Transverse colon (tissue), 4 donors: ENCODE measurements around the gene G6PC1. TPM values are rescaled to one million over a fixed set of nuclear protein-coding genes. Genes with fewer than 3 reads are reported as not detected.

Source experiments
- DNase-seq: peaks from one replicate; pipeline ENCODE4 v3.0.0-alpha.2; 2019
- H3K27ac ChIP-seq, 4 donors: fragments of 200-600 bp; sonication (generic); 2 replicates each; pipeline ENCODE4 v1.5.1; 2016 to 2018; ENCODE audit warnings: inconsistent platforms in 4 of 4
- H3K27me3 ChIP-seq: fragments of 200-600 bp; sonication (generic); 2 replicates; pipeline ENCODE4 v1.5.1; 2017; ENCODE audit warnings: inconsistent platforms
- H3K36me3 ChIP-seq, 4 donors: fragments of 200-600 bp; sonication (generic); 2 replicates each; pipeline ENCODE4 v1.5.1; 2017 to 2019; ENCODE audit warnings: inconsistent platforms in 4 of 4
- H3K4me1 ChIP-seq, 4 donors: fragments of 200-600 bp; sonication (generic); 2 replicates each; pipeline ENCODE4 v1.5.1; 2017 to 2020; ENCODE audit warnings: inconsistent platforms in 4 of 4
- H3K4me3 ChIP-seq, 4 donors: fragments of 200-600 bp; sonication (generic); 1 replicate in 1 of 4; 2 replicates in 3 of 4; pipeline versions ENCODE4 v1.5.1 to v1.6.1; 2017 to 2019; ENCODE audit warnings: inconsistent platforms in 4 of 4
- H3K9me3 ChIP-seq, 2 donors: fragments of 200-600 bp; sonication (generic); 2 replicates each; pipeline ENCODE4 v1.5.1; 2017 to 2019; ENCODE audit warnings: inconsistent platforms in 2 of 2
- EP300 ChIP-seq: sonication (generic); formaldehyde crosslinking; IDR thresholded peaks from one replicate; pipeline ENCODE4 v1.6.1; 2017; ENCODE audit warnings: antibody characterized with exemption, low read depth
- POLR2A ChIP-seq: fragments of 450-650 bp; IDR thresholded peaks from one replicate; pipeline ENCODE4 v1.6.1; 2016; ENCODE audit warnings: antibody characterized with exemption, mild to moderate bottlenecking, moderate library complexity
- POLR2AphosphoS5 ChIP-seq, 3 donors: sonication (generic); formaldehyde crosslinking; IDR thresholded peaks; one replicate each; pipeline ENCODE4 v1.6.1; 2016; ENCODE audit warnings: antibody characterized with exemption in 3 of 3
- WGBS, 2 donors: methylation state at CpG; one replicate each; pipeline ENCODE4 v1.1.5; 2018; ENCODE audit warnings: low coverage in 1 of 2; 5-methylcytosine and 5-hydroxymethylcytosine counted together
- in situ Hi-C, 4 donors: fragments of 200-750 bp; cut with MboI; loops; one replicate each; pipeline versions ENCODE4 v1.15.0 to v1.15.1; 2017; ENCODE audit warnings: low sequenced_read_pairs in 3 of 4, low pct_ligation_motif_present in 1 of 4, low pct_unique_long_range_greater_than_20kb in 1 of 4
- intact Hi-C: fragments of 100-400 bp; cut with DNase I; formaldehyde crosslinking; loops from one replicate; pipeline ENCODE4 v1.15.1; 2023; ENCODE audit warnings: low total_unique reads
- total RNA-seq, 4 donors: library from RNA; depleted of rRNA; stranded (reverse); fragments of >200 nt; gene quantifications; one replicate each; pipeline ENCODE4 v1.1.0, GENCODE V29; 2016
- TF ChIP-seq, protein P1 (sequence below), 5 experiments: fragments of 200-600 bp in 3 of 5; fragments of 450-650 bp in 2 of 5; sonication (generic) in 3 of 5; IDR thresholded peaks; 1 replicate in 2 of 5; 2 replicates in 3 of 5; pipeline ENCODE4 v1.5.1; 2016 to 2017; ENCODE audit warnings: antibody characterized with exemption in 5 of 5, inconsistent platforms in 3 of 5, mild to moderate bottlenecking in 2 of 5, moderate library complexity in 1 of 5

Gene G6PC1
- total RNA-seq, 4 donors from 2014 or later = 0.32 to 0.68 TPM; not detected in 2

- H3K4me3 ChIP-seq = no peak overlapping the region
- H3K27me3 ChIP-seq = peaks cover 42% of the 10 kb centered on the region
- H3K4me1 ChIP-seq = peaks cover 0 to 7% (median 5%) of the 10 kb centered on the region in 4 donors
- peak overlapping the region in 1 of 4 donors; percentile 70 for H3K27ac ChIP-seq
- 89% methylated on average over 1 of the region's 1 CpG; no CpG with 5 or more reads in 1 of the 2 donors for WGBS, 2 donors
- no peak for DNase-seq
- in situ Hi-C loops (loop anchor here in 3 of 4 donors (10.0 to 25.0 kb wide), 4 partner anchors 75 to 217 kb away; partner anchors contain the start of genes AOC2 (in 2 of the 3), AOC3 (in 1 of the 3) and PSME3 (in 1 of the 3)), intact Hi-C loops (no loop called here)
- H3K9me3 ChIP-seq = no peaks in the 10 kb centered on the region
- TF ChIP-seq POLR2A (no peak), EP300 (no peak), POLR2AphosphoS5 (IDR thresholded peaks at IDR 0.05) (no peak)
- TF ChIP-seq, protein P1, sequence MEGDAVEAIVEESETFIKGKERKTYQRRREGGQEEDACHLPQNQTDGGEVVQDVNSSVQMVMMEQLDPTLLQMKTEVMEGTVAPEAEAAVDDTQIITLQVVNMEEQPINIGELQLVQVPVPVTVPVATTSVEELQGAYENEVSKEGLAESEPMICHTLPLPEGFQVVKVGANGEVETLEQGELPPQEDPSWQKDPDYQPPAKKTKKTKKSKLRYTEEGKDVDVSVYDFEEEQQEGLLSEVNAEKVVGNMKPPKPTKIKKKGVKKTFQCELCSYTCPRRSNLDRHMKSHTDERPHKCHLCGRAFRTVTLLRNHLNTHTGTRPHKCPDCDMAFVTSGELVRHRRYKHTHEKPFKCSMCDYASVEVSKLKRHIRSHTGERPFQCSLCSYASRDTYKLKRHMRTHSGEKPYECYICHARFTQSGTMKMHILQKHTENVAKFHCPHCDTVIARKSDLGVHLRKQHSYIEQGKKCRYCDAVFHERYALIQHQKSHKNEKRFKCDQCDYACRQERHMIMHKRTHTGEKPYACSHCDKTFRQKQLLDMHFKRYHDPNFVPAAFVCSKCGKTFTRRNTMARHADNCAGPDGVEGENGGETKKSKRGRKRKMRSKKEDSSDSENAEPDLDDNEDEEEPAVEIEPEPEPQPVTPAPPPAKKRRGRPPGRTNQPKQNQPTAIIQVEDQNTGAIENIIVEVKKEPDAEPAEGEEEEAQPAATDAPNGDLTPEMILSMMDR (IDR thresholded peaks at IDR 0.05) = no peak
- H3K36me3 ChIP-seq = no peaks in the 10 kb centered on the region
These were observed 28.9 kb downstream of the G6PC1 start for GRCh38 chr17:42929497-42929844.

DNA sequence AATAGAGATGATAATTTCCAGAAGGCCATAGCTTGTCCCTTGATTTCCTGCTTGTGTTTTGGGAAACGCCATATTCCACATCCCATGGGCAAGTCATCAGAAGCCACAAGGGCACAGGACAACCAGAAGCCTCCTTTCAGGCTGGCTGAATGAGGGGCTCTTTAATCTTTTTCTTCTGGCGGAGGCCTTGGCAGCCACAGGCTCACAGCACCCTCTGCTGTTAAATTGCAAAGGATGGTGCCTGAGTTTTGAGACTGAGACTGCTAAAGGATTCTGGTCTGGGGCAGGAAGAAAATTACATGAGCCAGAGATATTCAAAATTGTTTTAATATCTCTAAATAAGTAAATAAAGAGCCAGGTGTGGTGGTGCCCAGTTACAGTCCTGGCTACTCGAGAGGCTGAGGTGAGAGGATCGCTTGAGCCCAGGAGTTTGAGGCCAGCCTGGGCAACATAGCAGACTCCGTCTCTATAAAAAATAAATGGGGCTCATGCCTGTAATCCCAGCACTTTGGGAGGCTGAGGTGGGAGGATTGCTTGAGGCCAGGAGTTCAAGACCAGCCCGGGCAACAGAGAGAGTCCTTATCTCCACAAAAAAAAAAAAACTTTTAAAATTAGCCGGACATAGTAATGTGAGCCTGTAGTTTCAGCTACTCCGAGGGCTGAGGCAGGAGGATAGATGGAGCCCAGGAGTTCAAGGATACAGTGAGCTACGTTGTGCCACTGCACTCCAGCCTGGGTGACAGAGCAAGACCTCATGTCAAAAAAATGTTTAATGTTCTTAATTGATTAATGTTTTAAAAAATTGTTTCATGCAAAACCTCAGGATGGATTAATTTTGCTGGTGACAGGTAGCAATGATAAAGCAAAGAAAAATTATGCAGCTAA is 37.4 kb downstream of the G6PC1 start:
- Histone ChIP-seq H3K27me3 (peaks cover 21% of the 10 kb centered on the region), H3K36me3 (no peaks in the 10 kb centered on the region), H3K4me1 (no peaks in the 10 kb centered on the region), H3K4me3 (no peak overlapping the region), H3K27ac (no peak overlapping the region), H3K9me3 (no peaks in the 10 kb centered on the region)
- TF ChIP-seq, protein P1 (IDR thresholded peaks at IDR 0.05) = peak; percentile 45 to 61 (median 52)
- TF ChIP-seq POLR2A = no peak
- in situ Hi-C loops = loop anchor here (10.0 to 25.0 kb wide), 3 partner anchors 93 to 226 kb away; partner anchors contain the start of genes AOC2 (in 2 of the 4) and PSME3 (in 1 of the 4)
- intact Hi-C loops = loop anchor here (5.0 kb wide), 1 partner anchor 96 kb away; the partner anchor contains the start of gene AOC2
- 36 to 37% methylated on average over 8 to 9 of the region's 9 CpGs for WGBS, 2 donors
- peak; percentile 29 for DNase-seq

DNA sequence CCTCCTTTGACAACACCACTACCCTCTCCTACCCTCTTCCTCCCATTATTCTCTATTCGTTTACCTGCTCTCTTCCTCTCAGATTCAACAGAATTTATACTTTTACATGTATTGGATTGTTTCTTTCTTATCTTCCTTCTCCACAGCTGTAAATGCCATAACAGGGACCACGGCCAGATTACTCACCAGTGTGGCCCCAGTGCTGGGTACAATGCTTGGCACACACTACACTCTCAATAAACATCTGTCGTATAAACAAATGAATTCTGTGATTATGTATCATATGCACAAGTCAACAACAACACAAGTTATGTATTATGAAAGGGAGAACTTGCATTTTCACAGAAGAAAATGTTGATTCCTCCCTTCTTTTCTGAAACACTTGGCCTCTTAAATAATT is 43.6 kb downstream of the G6PC1 start:
- in situ Hi-C loops = loop anchor here in 3 of 4 donors (25.0 kb wide), 2 partner anchors 107 to 232 kb away; partner anchors contain the start of genes AOC2 (in 1 of the 3) and PSME3 (in 1 of the 3)
- 32 to 34% methylated on average over 3 of the region's 3 CpGs for WGBS, 2 donors
- TF ChIP-seq EP300 = no peak
- TF ChIP-seq POLR2A = no peak
- TF ChIP-seq, protein P1 (IDR thresholded peaks at IDR 0.05) = no peak
- TF ChIP-seq POLR2AphosphoS5 (IDR thresholded peaks at IDR 0.05) = no peak

DNA sequence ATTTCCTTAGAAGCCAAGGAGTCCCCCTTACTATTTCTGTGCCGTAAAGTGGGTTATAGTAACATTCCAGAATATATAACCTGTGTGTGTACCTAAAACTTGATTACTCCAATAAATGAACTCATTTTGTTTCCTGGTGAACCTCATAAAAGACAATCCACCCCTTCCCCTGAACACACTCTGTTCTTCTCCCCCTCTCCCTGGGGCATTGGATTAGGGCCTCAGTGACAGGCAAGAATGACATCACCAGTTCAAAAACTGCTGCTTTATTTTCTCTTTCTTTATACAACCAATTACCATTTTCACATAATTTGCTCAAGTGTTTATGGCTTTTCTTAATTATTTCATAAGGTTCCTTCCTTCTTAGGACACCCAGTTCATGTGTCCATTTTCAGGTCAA is 46.2 kb downstream of the G6PC1 start:
- TF ChIP-seq POLR2AphosphoS5 (IDR thresholded peaks at IDR 0.05) = no peak
- TF ChIP-seq, protein P1 (IDR thresholded peaks at IDR 0.05) = no peak
- TF ChIP-seq POLR2A = no peak
- no peak for TF ChIP-seq EP300
- in situ Hi-C loops = loop anchor here in 3 of 4 donors (25.0 kb wide), 2 partner anchors 110 to 235 kb away; partner anchors contain the start of genes AOC2 (in 1 of the 3) and PSME3 (in 1 of the 3)

More for the DNA sequence above, 43.6 kb downstream of the G6PC1 start:
- intact Hi-C loops = no loop called here
- no peaks in the 10 kb centered on the region for H3K9me3 ChIP-seq
- H3K27ac ChIP-seq = no peak overlapping the region
- H3K27me3 ChIP-seq = peaks cover 3% of the 10 kb centered on the region
- no peak for DNase-seq
- H3K4me1 ChIP-seq = peaks cover 0 to 3% (median 0%) of the 10 kb centered on the region in 4 donors
- peaks cover 0 to 8% (median 3%) of the 10 kb centered on the region in 4 donors for H3K36me3 ChIP-seq
- no peak overlapping the region for H3K4me3 ChIP-seq

More for the DNA sequence above, 46.2 kb downstream of the G6PC1 start:
- H3K4me1 ChIP-seq = peaks cover 0 to 3% (median 0%) of the 10 kb centered on the region in 4 donors
- DNase-seq = no peak
- H3K36me3 ChIP-seq = peaks cover 0 to 33% (median 12%) of the 10 kb centered on the region in 4 donors
- H3K27ac ChIP-seq = no peak overlapping the region
- 57 to 64% methylated on average over 1 of the region's 1 CpG for WGBS, 2 donors
- H3K9me3 ChIP-seq = no peaks in the 10 kb centered on the region
- H3K27me3 ChIP-seq = no peaks in the 10 kb centered on the region
- H3K4me3 ChIP-seq = no peak overlapping the region
- intact Hi-C loops = loop anchor here (1.0 kb wide), 1 partner anchor 35 kb away; no protein-coding TSS in a partner anchor
